ENCODE measurements around the gene SSTR5. TPM values are rescaled to one million over a fixed set of nuclear protein-coding genes. Genes with fewer than 3 reads are reported as not detected.

SSTR5 gene
- total RNA-seq, 6 donors from 2014 or later, result not detected

GRCh38 chr16:1037394-1038257 lies 34.9 kb upstream of the SSTR5 start:
- 63 to 75% methylated on average over 13 to 31 of the region's 31 CpGs for WGBS, 2 donors

GRCh38 chr16:1038932-1039331 lies 33.6 kb upstream of the SSTR5 start:
- DNase-seq (peak in 1 of 2 donors; percentile 69), ATAC-seq (ENCODE audit: low FRiP score in 2 of 2) (no peak)
- 78 to 94% methylated on average over 12 of the region's 12 CpGs for WGBS, 2 donors
- TF ChIP-seq EP300 (IDR thresholded peaks at IDR 0.05), result no peak
- TF ChIP-seq CTCF (IDR thresholded peaks at IDR 0.05), result no peak
- no peak for TF ChIP-seq POLR2A (IDR thresholded peaks at IDR 0.05)
- TF ChIP-seq POLR2AphosphoS5 (IDR thresholded peaks at IDR 0.05), result no peak
- peaks cover 0 to 5% (median 0%) of the 10 kb centered on the region in 4 donors for H3K27me3 ChIP-seq
- peaks cover 0 to 2% (median 0%) of the 10 kb centered on the region in 4 donors for H3K4me1 ChIP-seq
- peaks cover 0 to 6% (median 0%) of the 10 kb centered on the region in 4 donors for H3K9me3 ChIP-seq
- H3K36me3 ChIP-seq, result no peaks in the 10 kb centered on the region
- H3K4me3 ChIP-seq, result no peak overlapping the region
- no peak overlapping the region for H3K27ac ChIP-seq

More at GRCh38 chr16:1037394-1038257, 34.9 kb upstream of the SSTR5 start:
- no peak for TF ChIP-seq CTCF (IDR thresholded peaks at IDR 0.05)
- no peak for TF ChIP-seq POLR2AphosphoS5 (IDR thresholded peaks at IDR 0.05)
- TF ChIP-seq POLR2A (IDR thresholded peaks at IDR 0.05), result no peak
- no peak for TF ChIP-seq EP300 (IDR thresholded peaks at IDR 0.05)
- ATAC-seq (ENCODE audit: low FRiP score in 2 of 2) (no peak), DNase-seq (peak in 1 of 2 donors; percentile 56)
- peaks cover 0 to 6% (median 0%) of the 10 kb centered on the region in 4 donors for H3K9me3 ChIP-seq
- H3K36me3 ChIP-seq, result no peaks in the 10 kb centered on the region
- H3K27ac ChIP-seq, result no peak overlapping the region
- H3K4me1 ChIP-seq, result no peaks in the 10 kb centered on the region
- H3K27me3 ChIP-seq, result peaks cover 0 to 3% (median 0%) of the 10 kb centered on the region in 4 donors
- no peak overlapping the region for H3K4me3 ChIP-seq

GRCh38 chr16:1039762-1040161 lies 32.8 kb upstream of the SSTR5 start:
- Histone ChIP-seq H3K27ac (no peak overlapping the region), H3K4me3 (no peak overlapping the region), H3K36me3 (no peaks in the 10 kb centered on the region), H3K4me1 (peaks cover 0 to 4% (median 0%) of the 10 kb centered on the region in 4 donors), H3K9me3 (peaks cover 0 to 6% (median 0%) of the 10 kb centered on the region in 4 donors), H3K27me3 (peaks cover 0 to 13% (median 2%) of the 10 kb centered on the region in 4 donors)
- DNase-seq (peak in 1 of 2 donors; percentile 8), ATAC-seq (ENCODE audit: low FRiP score in 2 of 2) (no peak)
- 75 to 76% methylated on average over 10 to 11 of the region's 11 CpGs for WGBS, 2 donors
- TF ChIP-seq CTCF (IDR thresholded peaks at IDR 0.05) (no peak), EP300 (IDR thresholded peaks at IDR 0.05) (no peak), POLR2A (IDR thresholded peaks at IDR 0.05) (no peak), POLR2AphosphoS5 (IDR thresholded peaks at IDR 0.05) (no peak)

- Histone ChIP-seq H3K4me1 (peaks cover 0 to 4% (median 0%) of the 10 kb centered on the region in 4 donors), H3K9me3 (peaks cover 0 to 6% (median 0%) of the 10 kb centered on the region in 4 donors), H3K4me3 (no peak overlapping the region), H3K27me3 (peaks cover 0 to 19% (median 3%) of the 10 kb centered on the region in 4 donors), H3K27ac (no peak overlapping the region), H3K36me3 (no peaks in the 10 kb centered on the region)
- ATAC-seq (ENCODE audit: low FRiP score in 2 of 2), result no peak
- TF ChIP-seq POLR2AphosphoS5 (IDR thresholded peaks at IDR 0.05) (no peak), CTCF (IDR thresholded peaks at IDR 0.05) (no peak), POLR2A (IDR thresholded peaks at IDR 0.05) (no peak), EP300 (IDR thresholded peaks at IDR 0.05) (no peak)
- DNase-seq, result peak in 1 of 2 donors; percentile 60
- WGBS, 2 donors, result 88% methylated on average over 12 of the region's 29 CpGs; no CpG with 5 or more reads in 1 of the 2 donors
These were observed 32.2 kb upstream of the SSTR5 start for GRCh38 chr16:1040346-1040745.

Data from upper lobe of left lung (tissue), 6 donors.